Nephron progenitor cell (in vitro differentiated cells): Measurements from ENCODE around the gene SULT2B1.

Source experiments
- DNase-seq: peaks from one replicate; pipeline ENCODE4 v3.0.0; 2021
- H3K27ac Mint-ChIP-seq: 2 replicates; pipeline ENCODE4 v1.8.0; 2021; ENCODE audit warnings: mild to moderate bottlenecking, moderate library complexity, mixed read lengths
- H3K27me3 Mint-ChIP-seq: 2 replicates; pipeline ENCODE4 v1.8.0; 2021; ENCODE audit warnings: mild to moderate bottlenecking, low read depth, mixed read lengths; ENCODE audit not compliant: poor library complexity
- H3K36me3 Mint-ChIP-seq: 2 replicates; pipeline ENCODE4 v1.8.0; 2021; ENCODE audit warnings: low read depth, mixed read lengths
- H3K4me1 Mint-ChIP-seq: 2 replicates; pipeline ENCODE4 v1.8.0; 2021; ENCODE audit warnings: mixed read lengths
- H3K4me3 Mint-ChIP-seq: 2 replicates; pipeline ENCODE4 v1.8.0; 2021; ENCODE audit warnings: mild to moderate bottlenecking, moderate library complexity, mixed read lengths
- H3K9me3 Mint-ChIP-seq: 2 replicates; pipeline ENCODE4 v1.8.0; 2021; ENCODE audit warnings: mild to moderate bottlenecking, moderate library complexity, mixed read lengths
- TF ChIP-seq, protein P1 (sequence below): fragments of 200-600 bp; sonication (generic); IDR thresholded peaks from 2 replicates; pipeline ENCODE4 v1.5.0; 2021; ENCODE audit warnings: antibody characterized with exemption

SULT2B1 gene

DNA sequence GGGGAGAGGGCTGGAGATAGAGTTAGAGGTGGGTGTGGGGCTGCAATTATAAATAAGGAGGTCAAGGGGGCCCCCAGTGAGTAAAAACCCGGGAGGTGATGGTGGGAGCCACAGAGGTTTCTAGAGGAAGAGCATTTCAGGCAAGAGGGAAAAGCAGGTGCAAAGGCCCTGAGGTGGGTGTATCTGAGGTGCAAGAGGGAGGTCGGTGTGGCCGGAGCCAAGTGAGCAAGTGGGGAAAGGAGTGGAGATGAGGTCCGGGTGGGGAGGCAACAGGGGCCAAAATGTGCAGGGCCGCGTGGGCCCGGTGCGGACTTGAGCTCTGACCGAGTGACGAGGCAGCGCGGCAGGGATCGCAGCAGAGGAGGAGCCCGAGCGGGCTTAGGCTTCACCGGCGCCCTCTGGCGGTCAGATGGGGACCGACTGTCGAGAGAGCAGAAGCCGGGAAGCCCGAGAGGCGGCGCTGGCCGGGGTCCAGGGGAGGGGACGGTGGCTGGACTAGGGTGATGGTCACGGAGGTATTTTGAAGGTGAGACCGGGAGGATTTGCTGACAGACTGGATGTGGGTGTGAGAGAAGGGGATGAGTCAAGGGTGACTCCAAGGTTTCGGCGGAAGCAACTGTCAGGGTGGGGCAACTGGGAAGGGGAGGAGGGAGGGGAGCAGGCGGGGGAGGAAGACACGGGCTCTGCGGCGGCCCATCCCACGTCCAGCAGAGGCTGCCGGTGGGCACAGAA is 36.9 kb downstream of the SULT2B1 start:
- H3K4me3 Mint-ChIP-seq: peak overlapping the region; percentile 69

DNA sequence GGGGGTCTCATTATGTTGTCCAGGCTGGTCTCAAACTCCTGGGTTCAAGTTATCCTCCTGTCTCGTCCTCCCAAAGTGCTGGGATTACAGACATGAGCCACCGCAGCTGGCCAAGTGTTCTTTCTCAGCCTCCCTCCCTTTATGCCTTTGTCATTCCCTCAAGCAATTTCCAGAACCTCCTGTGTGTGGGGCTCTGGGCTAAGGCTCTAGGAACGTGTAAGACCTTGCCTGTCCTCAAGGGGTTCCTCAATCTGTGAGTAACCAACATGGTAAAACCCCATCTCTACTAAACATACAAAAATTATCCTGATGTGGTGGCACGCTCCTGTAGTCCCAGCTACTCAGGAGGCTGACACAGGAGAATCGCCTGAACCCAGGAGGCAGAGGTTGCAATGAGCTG is 39.0 kb downstream of the SULT2B1 start:
- Mint-ChIP-seq H3K27ac (no peak overlapping the region), H3K4me3 (no peak overlapping the region), H3K36me3 (no peaks in the 10 kb centered on the region), H3K27me3 (peaks cover 38% of the 10 kb centered on the region), H3K4me1 (peaks cover 9% of the 10 kb centered on the region), H3K9me3 (no peaks in the 10 kb centered on the region)
- TF ChIP-seq, protein P1, sequence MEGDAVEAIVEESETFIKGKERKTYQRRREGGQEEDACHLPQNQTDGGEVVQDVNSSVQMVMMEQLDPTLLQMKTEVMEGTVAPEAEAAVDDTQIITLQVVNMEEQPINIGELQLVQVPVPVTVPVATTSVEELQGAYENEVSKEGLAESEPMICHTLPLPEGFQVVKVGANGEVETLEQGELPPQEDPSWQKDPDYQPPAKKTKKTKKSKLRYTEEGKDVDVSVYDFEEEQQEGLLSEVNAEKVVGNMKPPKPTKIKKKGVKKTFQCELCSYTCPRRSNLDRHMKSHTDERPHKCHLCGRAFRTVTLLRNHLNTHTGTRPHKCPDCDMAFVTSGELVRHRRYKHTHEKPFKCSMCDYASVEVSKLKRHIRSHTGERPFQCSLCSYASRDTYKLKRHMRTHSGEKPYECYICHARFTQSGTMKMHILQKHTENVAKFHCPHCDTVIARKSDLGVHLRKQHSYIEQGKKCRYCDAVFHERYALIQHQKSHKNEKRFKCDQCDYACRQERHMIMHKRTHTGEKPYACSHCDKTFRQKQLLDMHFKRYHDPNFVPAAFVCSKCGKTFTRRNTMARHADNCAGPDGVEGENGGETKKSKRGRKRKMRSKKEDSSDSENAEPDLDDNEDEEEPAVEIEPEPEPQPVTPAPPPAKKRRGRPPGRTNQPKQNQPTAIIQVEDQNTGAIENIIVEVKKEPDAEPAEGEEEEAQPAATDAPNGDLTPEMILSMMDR: no peak
- DNase-seq: no peak

More for the DNA sequence above, 36.9 kb downstream of the SULT2B1 start:
- H3K27me3 Mint-ChIP-seq: peaks cover 45% of the 10 kb centered on the region
- TF ChIP-seq, protein P1: peak; percentile 89
- H3K9me3 Mint-ChIP-seq: peaks cover 4% of the 10 kb centered on the region
- H3K27ac Mint-ChIP-seq: peak overlapping the region; percentile 54
- DNase-seq: peak; percentile 96
- H3K36me3 Mint-ChIP-seq: no peaks in the 10 kb centered on the region
- H3K4me1 Mint-ChIP-seq: peaks cover 16% of the 10 kb centered on the region

DNA sequence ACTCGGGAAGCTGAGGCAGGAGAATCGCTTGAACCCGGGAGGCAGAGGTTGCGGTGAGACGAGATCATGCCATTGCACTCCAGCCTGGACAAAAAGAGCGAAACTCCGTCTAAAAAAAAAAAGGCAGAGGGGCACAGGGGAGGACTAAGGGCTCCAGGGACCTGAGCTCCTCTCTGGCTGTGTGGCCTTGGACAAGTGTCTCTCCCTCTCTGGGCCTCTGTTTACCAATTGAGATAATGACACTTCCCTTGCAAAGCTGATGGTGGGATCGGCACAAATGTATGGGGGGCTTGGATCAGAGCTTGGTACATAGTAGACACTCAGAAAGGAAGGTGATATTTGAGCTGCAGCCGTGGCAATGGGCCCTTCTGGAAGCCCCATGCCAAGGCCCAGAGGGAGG is 43.2 kb downstream of the SULT2B1 start:
- no peaks in the 10 kb centered on the region for H3K9me3 Mint-ChIP-seq
- H3K36me3 Mint-ChIP-seq: no peaks in the 10 kb centered on the region
- peaks cover 10% of the 10 kb centered on the region for H3K4me1 Mint-ChIP-seq
- H3K27ac Mint-ChIP-seq: peak overlapping the region; percentile 64
- H3K27me3 Mint-ChIP-seq: peaks cover 21% of the 10 kb centered on the region
- TF ChIP-seq, protein P1: no peak
- no peak overlapping the region for H3K4me3 Mint-ChIP-seq
- no peak for DNase-seq

DNA sequence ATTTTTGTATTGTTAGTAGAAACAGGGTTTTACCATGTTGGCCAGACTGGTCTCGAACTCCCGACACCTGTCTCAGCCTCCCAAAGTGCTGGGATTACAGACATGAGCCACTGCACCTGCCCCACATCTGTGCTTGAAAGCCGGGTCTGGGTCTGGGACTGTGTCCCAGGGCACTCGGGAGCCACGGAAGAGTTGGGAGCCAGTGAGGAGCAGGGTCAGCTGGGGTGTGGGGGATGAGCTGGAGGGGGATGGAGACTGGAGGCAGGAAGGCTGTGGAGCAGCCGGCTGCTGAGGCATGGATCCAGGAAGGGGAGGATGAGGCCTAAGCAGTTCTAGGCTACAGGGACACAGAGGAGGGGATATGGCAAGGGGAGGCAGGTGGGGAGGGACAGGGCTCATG is 43.9 kb downstream of the SULT2B1 start:
- no peaks in the 10 kb centered on the region for H3K9me3 Mint-ChIP-seq
- peaks cover 15% of the 10 kb centered on the region for H3K27me3 Mint-ChIP-seq
- H3K4me1 Mint-ChIP-seq: peaks cover 10% of the 10 kb centered on the region
- no peaks in the 10 kb centered on the region for H3K36me3 Mint-ChIP-seq
- no peak overlapping the region for H3K4me3 Mint-ChIP-seq
- DNase-seq: no peak
- no peak overlapping the region for H3K27ac Mint-ChIP-seq
- TF ChIP-seq, protein P1: no peak

DNA sequence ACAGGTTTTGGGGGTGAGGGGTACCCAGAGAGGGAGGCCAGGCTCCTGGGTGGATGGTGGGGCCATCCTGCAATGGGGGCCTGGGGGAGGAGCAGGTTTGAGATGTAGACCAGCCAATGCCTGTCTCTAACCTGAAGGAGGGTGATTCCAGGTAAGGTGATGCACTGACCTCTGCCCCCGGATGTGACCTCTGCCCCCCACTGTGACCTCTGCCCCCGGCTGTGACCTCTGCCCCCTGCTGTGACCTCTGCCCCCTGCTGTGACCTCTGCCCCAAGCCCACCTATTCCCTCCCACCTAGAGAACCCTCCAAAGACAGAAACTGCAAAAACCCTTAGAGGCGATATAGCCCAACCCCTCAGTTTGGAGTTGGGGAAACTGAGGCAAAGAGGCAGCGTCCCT is 44.3 kb downstream of the SULT2B1 start:
- DNase-seq: no peak
- H3K4me3 Mint-ChIP-seq: no peak overlapping the region
- TF ChIP-seq, protein P1: no peak
- peaks cover 11% of the 10 kb centered on the region for H3K27me3 Mint-ChIP-seq
- H3K4me1 Mint-ChIP-seq: peaks cover 10% of the 10 kb centered on the region
- H3K9me3 Mint-ChIP-seq: no peaks in the 10 kb centered on the region
- H3K27ac Mint-ChIP-seq: peak overlapping the region; percentile 39
- H3K36me3 Mint-ChIP-seq: no peaks in the 10 kb centered on the region
